GM23338 (cell line): ENCODE measurements around the gene TP53. TPM values are rescaled to one million over a fixed set of nuclear protein-coding genes. Genes with fewer than 3 reads are reported as not detected.

Source experiments
- ATAC-seq: fragments of 200-7000 bp; cut with Tn5 transposase; 3 replicates; pipeline ENCODE4 v1.9.1; 2020
- DNase-seq: peaks from one replicate; pipeline ENCODE4 v3.0.0-alpha.2; 2015; ENCODE audit warnings: low spot score
- H2AFZ ChIP-seq: fragments of 200-600 bp; sonication (generic); 2 replicates; pipeline ENCODE4 v1.8.0; 2016; ENCODE audit warnings: antibody characterized with exemption, mild to moderate bottlenecking, moderate library complexity
- H3F3A ChIP-seq: fragments of 200-600 bp; sonication (generic); replicated peaks from 2 replicates; pipeline ENCODE4 v1.8.0; 2017; ENCODE audit warnings: antibody characterized with exemption, mixed run types, low read depth
- H3K27ac ChIP-seq: fragments of 200-600 bp; sonication (generic); 2 replicates; pipeline ENCODE4 v1.6.1; 2016; ENCODE audit warnings: low read depth
- H3K27me3 ChIP-seq: fragments of 200-600 bp; sonication (generic); 2 replicates; pipeline ENCODE4 v1.8.0; 2016; ENCODE audit warnings: mild to moderate bottlenecking, mixed run types, moderate library complexity; ENCODE audit not compliant: insufficient read depth
- H3K36me3 ChIP-seq: fragments of 200-600 bp; sonication (generic); 2 replicates; pipeline ENCODE4 v1.8.0; 2016; ENCODE audit warnings: mild to moderate bottlenecking; ENCODE audit not compliant: insufficient read depth
- H3K4me1 ChIP-seq: fragments of 200-600 bp; sonication (generic); 2 replicates; pipeline ENCODE4 v1.8.0; 2016; ENCODE audit warnings: mild to moderate bottlenecking, moderate library complexity; ENCODE audit not compliant: insufficient read depth
- H3K4me2 ChIP-seq: fragments of 200-600 bp; sonication (generic); 2 replicates; pipeline ENCODE4 v1.7.1; 2017; ENCODE audit warnings: mixed run types
- H3K4me3 ChIP-seq: fragments of 200-600 bp; sonication (generic); 2 replicates; pipeline ENCODE4 v1.6.1; 2016; ENCODE audit warnings: mixed run types
- H3K79me2 ChIP-seq: fragments of 200-600 bp; sonication (generic); replicated peaks from 2 replicates; pipeline ENCODE4 v1.8.0; 2017; ENCODE audit warnings: mild to moderate bottlenecking; ENCODE audit not compliant: insufficient read depth
- H3K9me2 ChIP-seq: fragments of 200-600 bp; sonication (generic); 2 replicates; pipeline ENCODE4 v1.8.0; 2017; ENCODE audit not compliant: insufficient read depth
- H4K20me1 ChIP-seq: fragments of 200-600 bp; sonication (generic); replicated peaks from 2 replicates; pipeline ENCODE4 v1.8.0; 2017; ENCODE audit warnings: mild to moderate bottlenecking; ENCODE audit not compliant: insufficient read depth
- H3K27ac Mint-ChIP-seq: 2 replicates; pipeline ENCODE4 v1.8.0; 2020; ENCODE audit warnings: inconsistent platforms, mild to moderate bottlenecking, moderate library complexity, mixed read lengths
- H3K27me3 Mint-ChIP-seq: 3 replicates; pipeline ENCODE4 v1.8.0; 2022; ENCODE audit warnings: low read depth, mild to moderate bottlenecking, moderate library complexity, mixed read lengths, inconsistent platforms; ENCODE audit not compliant: insufficient read depth, poor library complexity
- H3K36me3 Mint-ChIP-seq: 3 replicates; pipeline ENCODE4 v1.8.0; 2021; ENCODE audit warnings: low read depth, mild to moderate bottlenecking, inconsistent platforms, moderate library complexity, mixed read lengths
- H3K4me1 Mint-ChIP-seq: 3 replicates; pipeline ENCODE4 v1.8.0; 2020; ENCODE audit warnings: mild to moderate bottlenecking, inconsistent platforms, mixed read lengths
- H3K4me3 Mint-ChIP-seq: 3 replicates; pipeline ENCODE4 v1.8.0; 2021; ENCODE audit warnings: moderate library complexity, mild to moderate bottlenecking, inconsistent platforms, mixed read lengths
- H3K9me3 Mint-ChIP-seq: 3 replicates; pipeline ENCODE4 v1.8.0; 2020; ENCODE audit warnings: moderate library complexity, mild to moderate bottlenecking, inconsistent platforms, mixed read lengths
- CREB1 ChIP-seq: fragments of 250-450 bp; sonication (Bioruptor Pico); IDR thresholded peaks from 2 replicates; pipeline ENCODE4 v1.5.0; 2020; ENCODE audit warnings: low read depth, mild to moderate bottlenecking, moderate library complexity
- EZH2 ChIP-seq: fragments of 200-600 bp; sonication (generic); IDR thresholded peaks from one replicate; pipeline ENCODE4 v1.8.0; 2017; ENCODE audit warnings: antibody characterized with exemption, mild to moderate bottlenecking, low read depth; ENCODE audit not compliant: unreplicated experiment
- EZH2phosphoT487 ChIP-seq: fragments of 200-600 bp; sonication (generic); IDR thresholded peaks from one replicate; pipeline ENCODE4 v1.8.1; 2018; ENCODE audit warnings: antibody characterized with exemption; ENCODE audit not compliant: unreplicated experiment
- JUNB ChIP-seq: IDR thresholded peaks from one replicate; pipeline ENCODE4 v1.6.1; 2016; ENCODE audit warnings: antibody characterized with exemption; ENCODE audit not compliant: unreplicated experiment
- NANOG ChIP-seq: IDR thresholded peaks from 2 replicates; pipeline ENCODE4 v1.6.1; 2016; ENCODE audit warnings: antibody characterized with exemption, borderline replicate concordance
- POLR2AphosphoS5 ChIP-seq: IDR thresholded peaks from 2 replicates; pipeline ENCODE4 v1.6.1; 2016; ENCODE audit warnings: antibody characterized with exemption, low read depth
- STAT1 ChIP-seq: IDR thresholded peaks from one replicate; pipeline ENCODE4 v1.6.1; 2016; ENCODE audit warnings: antibody characterized with exemption; ENCODE audit not compliant: unreplicated experiment
- ZNF114 ChIP-seq: fragments of 250-450 bp; sonication (Bioruptor Pico); IDR thresholded peaks from 2 replicates; pipeline ENCODE4 v1.5.0; 2020; ENCODE audit warnings: mild to moderate bottlenecking, moderate library complexity
- ZNF331 ChIP-seq: fragments of 250-450 bp; sonication (Bioruptor Pico); IDR thresholded peaks from 2 replicates; pipeline ENCODE4 v1.5.0; 2020; ENCODE audit warnings: low read depth, mild to moderate bottlenecking, moderate library complexity
- polyA plus RNA-seq: library from polyadenylated mRNA; unstranded; fragments of >200 nt; fragmentation: Nextera tagmentation; extraction: Ambion mirVana; gene quantifications from 2 replicates; pipeline ENCODE4 v1.2.1, GENCODE V29; 2016
- total RNA-seq: library from RNA; depleted of rRNA; stranded (reverse); fragments of >200 nt; shearing (Covaris generic); gene quantifications from 2 replicates; pipeline ENCODE4 v1.2.3, GENCODE V29; 2014
- TF ChIP-seq, protein P1 (sequence below): fragments of 250-450 bp; sonication (Bioruptor Pico); IDR thresholded peaks from 2 replicates; pipeline ENCODE4 v1.5.0; 2020; ENCODE audit warnings: mild to moderate bottlenecking, moderate library complexity
- TF ChIP-seq, protein P2 (sequence below): IDR thresholded peaks from 2 replicates; pipeline ENCODE4 v1.6.1; 2016; ENCODE audit warnings: antibody characterized with exemption
- TF ChIP-seq, protein P3 (sequence below), 2 experiments: fragments of 200-600 bp in 1 of 2; sonication (generic) in 1 of 2; conservative IDR thresholded peaks; 2 replicates each; pipeline versions ENCODE4 v1.5.1 to v1.6.1; 2016 to 2017; ENCODE audit warnings: antibody characterized with exemption in 2 of 2, low read depth in 2 of 2, mild to moderate bottlenecking in 2 of 2, moderate library complexity in 1 of 2

TP53 gene
- total and polyA plus RNA-seq, 2 experiments from 2014 or later = 119 to 154 TPM

DNA sequence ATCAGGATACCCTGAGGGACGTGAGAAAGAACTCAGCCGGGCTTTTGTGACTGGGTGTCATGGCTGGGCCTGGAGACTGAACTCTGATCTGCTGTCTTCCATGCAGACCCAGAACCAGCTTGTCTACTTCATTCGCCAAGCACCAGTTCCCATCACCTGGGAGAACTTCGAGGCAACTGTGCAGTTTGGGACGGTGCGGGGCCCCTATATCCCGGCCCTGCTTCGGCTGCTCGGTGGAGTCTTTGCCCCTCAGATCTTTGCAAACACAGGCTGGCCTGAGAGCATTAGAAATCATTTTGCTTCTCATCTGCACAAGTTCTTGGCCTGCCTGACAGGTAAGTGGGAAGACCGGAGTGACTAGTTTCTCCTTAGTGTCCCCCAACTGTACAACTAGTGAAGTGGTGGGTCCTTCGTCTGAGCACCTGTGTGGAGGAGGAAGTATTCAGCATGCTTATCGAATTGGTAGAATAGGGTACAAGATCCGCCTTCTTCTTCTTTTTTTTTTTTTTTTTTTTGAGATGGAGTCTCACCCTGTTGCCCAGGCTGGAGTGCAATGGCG, 45.8 kb upstream of the TP53 start (continued):
- TF ChIP-seq CREB1 = no peak

DNA sequence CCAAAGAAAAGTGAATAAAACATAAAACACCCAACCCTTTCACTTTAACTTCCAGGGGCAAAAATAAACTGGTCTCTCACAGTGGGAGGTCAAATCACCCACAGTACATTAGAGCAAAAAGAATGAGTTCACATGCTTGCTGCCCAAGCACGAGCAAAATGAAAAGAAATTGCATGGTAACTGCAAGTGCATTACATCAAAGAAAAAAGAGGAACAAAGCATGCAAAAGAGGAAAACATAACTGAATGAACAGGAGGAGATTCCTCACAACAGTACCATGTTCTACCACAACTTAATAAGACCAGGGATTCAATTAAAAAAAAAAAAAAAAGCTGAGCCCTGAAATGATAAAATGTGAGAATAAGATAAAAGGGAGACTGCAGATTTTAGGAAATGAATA, 42.5 kb upstream of the TP53 start:
- H3K4me3 ChIP-seq = no peak overlapping the region
- no peaks in the 10 kb centered on the region for H3K4me1 ChIP-seq
- Mint-ChIP-seq H3K4me1 (no peaks in the 10 kb centered on the region), H3K9me3 (no peaks in the 10 kb centered on the region), H3K27ac (no peak overlapping the region), H3K4me3 (no peak overlapping the region), H3K27me3 (peaks cover 7% of the 10 kb centered on the region), H3K36me3 (no peaks in the 10 kb centered on the region)
- ATAC-seq = no peak
- DNase-seq = no peak
- no peak overlapping the region for H2AFZ ChIP-seq
- H3K79me2 ChIP-seq = no peaks in the 10 kb centered on the region
- no peak for TF ChIP-seq STAT1
- TF ChIP-seq, protein P1, sequence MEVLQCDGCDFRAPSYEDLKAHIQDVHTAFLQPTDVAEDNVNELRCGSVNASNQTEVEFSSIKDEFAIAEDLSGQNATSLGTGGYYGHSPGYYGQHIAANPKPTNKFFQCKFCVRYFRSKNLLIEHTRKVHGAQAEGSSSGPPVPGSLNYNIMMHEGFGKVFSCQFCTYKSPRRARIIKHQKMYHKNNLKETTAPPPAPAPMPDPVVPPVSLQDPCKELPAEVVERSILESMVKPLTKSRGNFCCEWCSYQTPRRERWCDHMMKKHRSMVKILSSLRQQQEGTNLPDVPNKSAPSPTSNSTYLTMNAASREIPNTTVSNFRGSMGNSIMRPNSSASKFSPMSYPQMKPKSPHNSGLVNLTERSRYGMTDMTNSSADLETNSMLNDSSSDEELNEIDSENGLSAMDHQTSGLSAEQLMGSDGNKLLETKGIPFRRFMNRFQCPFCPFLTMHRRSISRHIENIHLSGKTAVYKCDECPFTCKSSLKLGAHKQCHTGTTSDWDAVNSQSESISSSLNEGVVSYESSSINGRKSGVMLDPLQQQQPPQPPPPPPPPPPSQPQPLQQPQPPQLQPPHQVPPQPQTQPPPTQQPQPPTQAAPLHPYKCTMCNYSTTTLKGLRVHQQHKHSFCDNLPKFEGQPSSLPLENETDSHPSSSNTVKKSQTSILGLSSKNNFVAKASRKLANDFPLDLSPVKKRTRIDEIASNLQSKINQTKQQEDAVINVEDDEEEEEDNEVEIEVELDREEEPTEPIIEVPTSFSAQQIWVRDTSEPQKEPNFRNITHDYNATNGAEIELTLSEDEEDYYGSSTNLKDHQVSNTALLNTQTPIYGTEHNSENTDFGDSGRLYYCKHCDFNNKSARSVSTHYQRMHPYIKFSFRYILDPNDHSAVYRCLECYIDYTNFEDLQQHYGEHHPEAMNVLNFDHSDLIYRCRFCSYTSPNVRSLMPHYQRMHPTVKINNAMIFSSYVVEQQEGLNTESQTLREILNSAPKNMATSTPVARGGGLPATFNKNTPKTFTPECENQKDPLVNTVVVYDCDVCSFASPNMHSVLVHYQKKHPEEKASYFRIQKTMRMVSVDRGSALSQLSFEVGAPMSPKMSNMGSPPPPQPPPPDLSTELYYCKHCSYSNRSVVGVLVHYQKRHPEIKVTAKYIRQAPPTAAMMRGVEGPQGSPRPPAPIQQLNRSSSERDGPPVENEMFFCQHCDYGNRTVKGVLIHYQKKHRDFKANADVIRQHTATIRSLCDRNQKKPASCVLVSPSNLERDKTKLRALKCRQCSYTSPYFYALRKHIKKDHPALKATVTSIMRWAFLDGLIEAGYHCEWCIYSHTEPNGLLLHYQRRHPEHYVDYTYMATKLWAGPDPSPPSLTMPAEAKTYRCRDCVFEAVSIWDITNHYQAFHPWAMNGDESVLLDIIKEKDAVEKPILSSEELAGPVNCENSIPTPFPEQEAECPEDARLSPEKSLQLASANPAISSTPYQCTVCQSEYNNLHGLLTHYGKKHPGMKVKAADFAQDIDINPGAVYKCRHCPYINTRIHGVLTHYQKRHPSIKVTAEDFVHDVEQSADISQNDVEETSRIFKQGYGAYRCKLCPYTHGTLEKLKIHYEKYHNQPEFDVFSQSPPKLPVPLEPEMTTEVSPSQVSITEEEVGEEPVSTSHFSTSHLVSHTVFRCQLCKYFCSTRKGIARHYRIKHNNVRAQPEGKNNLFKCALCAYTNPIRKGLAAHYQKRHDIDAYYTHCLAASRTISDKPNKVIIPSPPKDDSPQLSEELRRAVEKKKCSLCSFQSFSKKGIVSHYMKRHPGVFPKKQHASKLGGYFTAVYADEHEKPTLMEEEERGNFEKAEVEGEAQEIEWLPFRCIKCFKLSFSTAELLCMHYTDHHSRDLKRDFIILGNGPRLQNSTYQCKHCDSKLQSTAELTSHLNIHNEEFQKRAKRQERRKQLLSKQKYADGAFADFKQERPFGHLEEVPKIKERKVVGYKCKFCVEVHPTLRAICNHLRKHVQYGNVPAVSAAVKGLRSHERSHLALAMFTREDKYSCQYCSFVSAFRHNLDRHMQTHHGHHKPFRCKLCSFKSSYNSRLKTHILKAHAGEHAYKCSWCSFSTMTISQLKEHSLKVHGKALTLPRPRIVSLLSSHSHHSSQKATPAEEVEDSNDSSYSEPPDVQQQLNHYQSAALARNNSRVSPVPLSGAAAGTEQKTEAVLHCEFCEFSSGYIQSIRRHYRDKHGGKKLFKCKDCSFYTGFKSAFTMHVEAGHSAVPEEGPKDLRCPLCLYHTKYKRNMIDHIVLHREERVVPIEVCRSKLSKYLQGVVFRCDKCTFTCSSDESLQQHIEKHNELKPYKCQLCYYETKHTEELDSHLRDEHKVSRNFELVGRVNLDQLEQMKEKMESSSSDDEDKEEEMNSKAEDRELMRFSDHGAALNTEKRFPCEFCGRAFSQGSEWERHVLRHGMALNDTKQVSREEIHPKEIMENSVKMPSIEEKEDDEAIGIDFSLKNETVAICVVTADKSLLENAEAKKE (CRISPR knock-in tag) = no peak
- no peak for TF ChIP-seq NANOG
- no peak for TF ChIP-seq POLR2AphosphoS5
- TF ChIP-seq, protein P2, sequence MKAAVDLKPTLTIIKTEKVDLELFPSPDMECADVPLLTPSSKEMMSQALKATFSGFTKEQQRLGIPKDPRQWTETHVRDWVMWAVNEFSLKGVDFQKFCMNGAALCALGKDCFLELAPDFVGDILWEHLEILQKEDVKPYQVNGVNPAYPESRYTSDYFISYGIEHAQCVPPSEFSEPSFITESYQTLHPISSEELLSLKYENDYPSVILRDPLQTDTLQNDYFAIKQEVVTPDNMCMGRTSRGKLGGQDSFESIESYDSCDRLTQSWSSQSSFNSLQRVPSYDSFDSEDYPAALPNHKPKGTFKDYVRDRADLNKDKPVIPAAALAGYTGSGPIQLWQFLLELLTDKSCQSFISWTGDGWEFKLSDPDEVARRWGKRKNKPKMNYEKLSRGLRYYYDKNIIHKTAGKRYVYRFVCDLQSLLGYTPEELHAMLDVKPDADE = no peak
- TF ChIP-seq JUNB = no peak
- TF ChIP-seq ZNF114 (CRISPR knock-in tag) = no peak
- TF ChIP-seq CREB1 = no peak
- TF ChIP-seq EZH2 = no peak
- TF ChIP-seq ZNF331 = no peak
- TF ChIP-seq, protein P3, sequence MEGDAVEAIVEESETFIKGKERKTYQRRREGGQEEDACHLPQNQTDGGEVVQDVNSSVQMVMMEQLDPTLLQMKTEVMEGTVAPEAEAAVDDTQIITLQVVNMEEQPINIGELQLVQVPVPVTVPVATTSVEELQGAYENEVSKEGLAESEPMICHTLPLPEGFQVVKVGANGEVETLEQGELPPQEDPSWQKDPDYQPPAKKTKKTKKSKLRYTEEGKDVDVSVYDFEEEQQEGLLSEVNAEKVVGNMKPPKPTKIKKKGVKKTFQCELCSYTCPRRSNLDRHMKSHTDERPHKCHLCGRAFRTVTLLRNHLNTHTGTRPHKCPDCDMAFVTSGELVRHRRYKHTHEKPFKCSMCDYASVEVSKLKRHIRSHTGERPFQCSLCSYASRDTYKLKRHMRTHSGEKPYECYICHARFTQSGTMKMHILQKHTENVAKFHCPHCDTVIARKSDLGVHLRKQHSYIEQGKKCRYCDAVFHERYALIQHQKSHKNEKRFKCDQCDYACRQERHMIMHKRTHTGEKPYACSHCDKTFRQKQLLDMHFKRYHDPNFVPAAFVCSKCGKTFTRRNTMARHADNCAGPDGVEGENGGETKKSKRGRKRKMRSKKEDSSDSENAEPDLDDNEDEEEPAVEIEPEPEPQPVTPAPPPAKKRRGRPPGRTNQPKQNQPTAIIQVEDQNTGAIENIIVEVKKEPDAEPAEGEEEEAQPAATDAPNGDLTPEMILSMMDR (conservative IDR thresholded peaks at IDR 0.05; ENCODE audit: low read depth in 2 of 2) = no peak
- TF ChIP-seq EZH2phosphoT487 = no peak
- H3F3A ChIP-seq = no peaks in the 10 kb centered on the region
- no peak overlapping the region for H3K4me2 ChIP-seq
- no peaks in the 10 kb centered on the region for H3K9me2 ChIP-seq
- no peaks in the 10 kb centered on the region for H3K36me3 ChIP-seq
- no peaks in the 10 kb centered on the region for H3K27me3 ChIP-seq
- no peak overlapping the region for H3K27ac ChIP-seq
- no peaks in the 10 kb centered on the region for H4K20me1 ChIP-seq
